GM19395 (cell line): Measurements from ENCODE around the gene PWP2.
"Not testable (repeated sequence)": the region's sequence is repeated elsewhere in the genome, so short reads cannot be mapped to it uniquely, and the experiment has no call there.

Experiments used
- ATAC-seq: cut with Tn5 transposase; IDR thresholded peaks from one replicate; pipeline ENCODE4 v1.9.1; 2021; ENCODE audit warnings: mild to moderate bottlenecking, moderate library complexity; ENCODE audit not compliant: unreplicated experiment

The PWP2 gene

GRCh38 chr21:44159349-44160297 is 52.4 kb downstream of the PWP2 start:
- ATAC-seq: not testable (repeated sequence)

- ATAC-seq: not testable (repeated sequence)
These were observed 53.1 kb downstream of the PWP2 start for GRCh38 chr21:44160298-44160672.

GRCh38 chr21:44160821-44161220 is 53.6 kb downstream of the PWP2 start:
- ATAC-seq: not testable (repeated sequence)

- ATAC-seq: not testable (repeated sequence)
These were observed 56.0 kb downstream of the PWP2 start for GRCh38 chr21:44163167-44163653.

- not testable (repeated sequence) for ATAC-seq
These were observed 58.7 kb downstream of the PWP2 start for GRCh38 chr21:44165933-44166332.

- not testable (repeated sequence) for ATAC-seq
These were observed 60.3 kb downstream of the PWP2 start for GRCh38 chr21:44167527-44167926.

- ATAC-seq: not testable (repeated sequence)
These were observed 63.1 kb downstream of the PWP2 start for GRCh38 chr21:44170326-44170725.

- not testable (repeated sequence) for ATAC-seq
These were observed 63.7 kb downstream of the PWP2 start for GRCh38 chr21:44170863-44171262.

GRCh38 chr21:44171962-44172572 is 64.9 kb downstream of the PWP2 start:
- not testable (repeated sequence) for ATAC-seq

GRCh38 chr21:44172741-44173140 is 65.5 kb downstream of the PWP2 start:
- not testable (repeated sequence) for ATAC-seq

- not testable (repeated sequence) for ATAC-seq
These were observed 68.0 kb downstream of the PWP2 start for GRCh38 chr21:44175189-44175588.

GRCh38 chr21:44176127-44176526 is 68.9 kb downstream of the PWP2 start:
- not testable (repeated sequence) for ATAC-seq
